ENCODE measurements around the gene SMC1B.

- TF ChIP-seq, protein P1, sequence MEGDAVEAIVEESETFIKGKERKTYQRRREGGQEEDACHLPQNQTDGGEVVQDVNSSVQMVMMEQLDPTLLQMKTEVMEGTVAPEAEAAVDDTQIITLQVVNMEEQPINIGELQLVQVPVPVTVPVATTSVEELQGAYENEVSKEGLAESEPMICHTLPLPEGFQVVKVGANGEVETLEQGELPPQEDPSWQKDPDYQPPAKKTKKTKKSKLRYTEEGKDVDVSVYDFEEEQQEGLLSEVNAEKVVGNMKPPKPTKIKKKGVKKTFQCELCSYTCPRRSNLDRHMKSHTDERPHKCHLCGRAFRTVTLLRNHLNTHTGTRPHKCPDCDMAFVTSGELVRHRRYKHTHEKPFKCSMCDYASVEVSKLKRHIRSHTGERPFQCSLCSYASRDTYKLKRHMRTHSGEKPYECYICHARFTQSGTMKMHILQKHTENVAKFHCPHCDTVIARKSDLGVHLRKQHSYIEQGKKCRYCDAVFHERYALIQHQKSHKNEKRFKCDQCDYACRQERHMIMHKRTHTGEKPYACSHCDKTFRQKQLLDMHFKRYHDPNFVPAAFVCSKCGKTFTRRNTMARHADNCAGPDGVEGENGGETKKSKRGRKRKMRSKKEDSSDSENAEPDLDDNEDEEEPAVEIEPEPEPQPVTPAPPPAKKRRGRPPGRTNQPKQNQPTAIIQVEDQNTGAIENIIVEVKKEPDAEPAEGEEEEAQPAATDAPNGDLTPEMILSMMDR (IDR thresholded peaks at IDR 0.05), result no peak
- TF ChIP-seq REST (IDR thresholded peaks at IDR 0.05; ENCODE audit: insufficient read depth in 1 of 2, low read depth in 2 of 2, low read length in 1 of 2), result no peak
- no peak for TF ChIP-seq POLR2AphosphoS5 (IDR thresholded peaks at IDR 0.05; ENCODE audit: low read depth, low read length)
- no peak for TF ChIP-seq SIN3A (IDR thresholded peaks at IDR 0.05; ENCODE audit: borderline replicate concordance, insufficient read depth, low read depth, low read length)
- TF ChIP-seq TCF7L2 (IDR thresholded peaks at IDR 0.05; ENCODE audit: low read depth, low read length), result no peak
Measured at GRCh38 chr22:45366713-45367112, 46.7 kb downstream of the SMC1B start.
